MM.1S (cell line): ENCODE results near the gene NDOR1.

Experiments used
- DNase-seq: peaks from one replicate; pipeline ENCODE4 v3.0.0-alpha.2; 2015
- H2AFZ ChIP-seq: fragments of 300-600 bp; sonication (generic); 2 replicates; pipeline ENCODE4 v1.6.0; 2016; ENCODE audit warnings: antibody characterized with exemption, low read length
- H3F3A ChIP-seq: fragments of 300-600 bp; sonication (generic); 2 replicates; pipeline ENCODE4 v1.6.1; 2016; ENCODE audit warnings: mild to moderate bottlenecking, antibody characterized with exemption, low read length, moderate library complexity, mixed read lengths; ENCODE audit not compliant: insufficient read depth
- H3K27ac ChIP-seq: fragments of 300-600 bp; sonication (generic); 2 replicates; pipeline ENCODE4 v1.5.1; 2016; ENCODE audit warnings: mild to moderate bottlenecking, low read length
- H3K27me3 ChIP-seq: fragments of 300-600 bp; sonication (generic); replicated peaks from 2 replicates; pipeline ENCODE4 v1.6.0; 2016; ENCODE audit warnings: low read length; ENCODE audit not compliant: insufficient read depth
- H3K36me3 ChIP-seq: fragments of 300-600 bp; sonication (generic); replicated peaks from 2 replicates; pipeline ENCODE4 v1.6.1; 2016; ENCODE audit warnings: mild to moderate bottlenecking, low read length, mixed read lengths; ENCODE audit not compliant: insufficient read depth
- H3K4me1 ChIP-seq: fragments of 300-600 bp; sonication (generic); 2 replicates; pipeline ENCODE4 v1.6.1; 2016; ENCODE audit warnings: low read length, mixed read lengths
- H3K4me2 ChIP-seq: fragments of 300-600 bp; sonication (generic); 2 replicates; pipeline ENCODE4 v1.6.0; 2016; ENCODE audit warnings: low read depth, low read length
- H3K4me3 ChIP-seq: fragments of 300-600 bp; sonication (generic); 2 replicates; pipeline ENCODE4 v1.5.1; 2016; ENCODE audit warnings: low read length, mixed read lengths
- H3K79me2 ChIP-seq: fragments of 300-600 bp; sonication (generic); 2 replicates; pipeline ENCODE4 v1.6.1; 2016; ENCODE audit warnings: mixed run types, low read length, mixed read lengths
- H3K9ac ChIP-seq: fragments of 300-600 bp; sonication (generic); 2 replicates; pipeline ENCODE4 v1.6.1; 2016; ENCODE audit warnings: low read length, mixed read lengths
- H3K9me2 ChIP-seq: fragments of 300-600 bp; sonication (generic); replicated peaks from 2 replicates; pipeline ENCODE4 v1.6.1; 2016; ENCODE audit warnings: mild to moderate bottlenecking, low read length, mixed read lengths; ENCODE audit not compliant: insufficient read depth
- H3K9me3 ChIP-seq: fragments of 300-600 bp; sonication (generic); replicated peaks from 2 replicates; pipeline ENCODE4 v1.6.1; 2016; ENCODE audit warnings: mild to moderate bottlenecking, low read length, mixed read lengths; ENCODE audit not compliant: insufficient read depth
- H4K20me1 ChIP-seq: fragments of 300-600 bp; sonication (generic); 2 replicates; pipeline ENCODE4 v1.6.1; 2016; ENCODE audit warnings: mild to moderate bottlenecking, low read length, moderate library complexity, mixed read lengths; ENCODE audit not compliant: insufficient read depth
- CTCF ChIP-seq: fragments of 300-600 bp; sonication (generic); IDR thresholded peaks from 2 replicates; pipeline ENCODE4 v1.5.1; 2016; ENCODE audit warnings: antibody characterized with exemption, low read length, mixed read lengths
- EZH2 ChIP-seq: fragments of 300-600 bp; sonication (generic); optimal IDR thresholded peaks from 2 replicates; pipeline ENCODE3; 2017; ENCODE audit warnings: low read depth, mild to moderate bottlenecking, antibody characterized with exemption, low read length, mixed read lengths
- EZH2phosphoT487 ChIP-seq: fragments of 300-600 bp; sonication (generic); IDR thresholded peaks from 2 replicates; pipeline ENCODE4 v1.6.1; 2018; ENCODE audit warnings: antibody characterized with exemption, low read length

NDOR1 gene

GRCh38 chr9:137211532-137211931 lies 6.0 kb downstream of the NDOR1 start:
- Histone ChIP-seq H3K27ac (no peak overlapping the region), H3K36me3 (no peaks in the 10 kb centered on the region), H3K79me2 (peaks cover 11% of the 10 kb centered on the region), H2AFZ (no peak overlapping the region), H3K9me3 (no peaks in the 10 kb centered on the region), H3K9me2 (no peaks in the 10 kb centered on the region), H3K27me3 (no peaks in the 10 kb centered on the region), H3F3A (no peaks in the 10 kb centered on the region), H3K4me3 (no peak overlapping the region), H3K4me1 (peaks cover 5% of the 10 kb centered on the region), H3K4me2 (no peak overlapping the region), H3K9ac (no peak overlapping the region), H4K20me1 (no peaks in the 10 kb centered on the region)
- no peak for TF ChIP-seq CTCF
- no peak for DNase-seq

- H3K4me2 ChIP-seq = no peak overlapping the region
- H3K9ac ChIP-seq = no peak overlapping the region
- no peaks in the 10 kb centered on the region for H3F3A ChIP-seq
- H3K27me3 ChIP-seq = no peaks in the 10 kb centered on the region
- no peaks in the 10 kb centered on the region for H3K4me1 ChIP-seq
- DNase-seq = no peak
- H4K20me1 ChIP-seq = no peaks in the 10 kb centered on the region
- TF ChIP-seq EZH2phosphoT487 (no peak), EZH2 (no peak), CTCF (no peak)
- no peaks in the 10 kb centered on the region for H3K9me3 ChIP-seq
- H2AFZ ChIP-seq = no peak overlapping the region
- no peaks in the 10 kb centered on the region for H3K36me3 ChIP-seq
- peaks cover 1% of the 10 kb centered on the region; the same call in 1 of the 2 replicates for H3K79me2 ChIP-seq
- no peaks in the 10 kb centered on the region for H3K9me2 ChIP-seq
- H3K4me3 ChIP-seq = no peak overlapping the region
- H3K27ac ChIP-seq = no peak overlapping the region
Measured at GRCh38 chr9:137212520-137212919, 7.0 kb downstream of the NDOR1 start.

GRCh38 chr9:137213160-137214060 lies 7.9 kb downstream of the NDOR1 start:
- Histone ChIP-seq H3K27me3 (no peaks in the 10 kb centered on the region), H2AFZ (no peak overlapping the region), H3K36me3 (no peaks in the 10 kb centered on the region), H3K9me2 (no peaks in the 10 kb centered on the region), H3K27ac (no peak overlapping the region), H3K9me3 (no peaks in the 10 kb centered on the region), H3K4me1 (no peaks in the 10 kb centered on the region), H3K9ac (no peak overlapping the region), H4K20me1 (no peaks in the 10 kb centered on the region), H3K79me2 (no peaks in the 10 kb centered on the region), H3K4me3 (no peak overlapping the region), H3F3A (no peaks in the 10 kb centered on the region), H3K4me2 (no peak overlapping the region)
- no peak for TF ChIP-seq CTCF
- no peak for DNase-seq
